GM12891 (cell line): ENCODE results near the gene RPL27.
"Not testable (repeated sequence)": the region's sequence is repeated elsewhere in the genome, so short reads cannot be mapped to it uniquely, and the experiment has no call there.

Experiments
- PAX5 ChIP-seq: IDR thresholded peaks from 2 replicates; pipeline ENCODE4 v1.6.1; 2011; ENCODE audit warnings: low read length, moderate library complexity, mild to moderate bottlenecking; ENCODE audit not compliant: insufficient read depth, severe bottlenecking
- POLR2A ChIP-seq: IDR thresholded peaks from 2 replicates; pipeline ENCODE4 v1.6.1; 2011; ENCODE audit warnings: low read depth, low read length, control low read depth
- POLR2AphosphoS5 ChIP-seq: IDR thresholded peaks from 2 replicates; pipeline ENCODE4 v1.6.1; 2011; ENCODE audit warnings: low read depth, low read length, control low read depth
- POU2F2 ChIP-seq: IDR thresholded peaks from 2 replicates; pipeline ENCODE4 v1.6.1; 2011; ENCODE audit warnings: low read depth, mild to moderate bottlenecking, control low read depth, low read length, moderate library complexity
- SPI1 ChIP-seq: IDR thresholded peaks from 2 replicates; pipeline ENCODE4 v1.6.1; 2011; ENCODE audit warnings: low read depth, low read length, control low read depth
- TAF1 ChIP-seq: IDR thresholded peaks from 2 replicates; pipeline ENCODE4 v1.6.1; 2011; ENCODE audit warnings: low read depth, low read length, control low read depth

GRCh38 chr17:42975701-42976100 lies 22.5 kb upstream of the RPL27 start:
- TF ChIP-seq POLR2AphosphoS5, SPI1, POLR2A, TAF1, POU2F2, PAX5: not testable (repeated sequence)
